K562 (cell line): ENCODE data around the gene ZNF202. TPM values are rescaled to one million over a fixed set of nuclear protein-coding genes. Genes with fewer than 3 reads are reported as not detected.

Experiments
- ADNP ChIP-seq: fragments of 200-800 bp; sonication (Bioruptor generic); IDR thresholded peaks from 2 replicates; pipeline ENCODE4 v1.6.1; 2016; ENCODE audit warnings: missing genetic modification characterization, missing compliant biosample characterization
- ATF7 ChIP-seq: fragments of 450-650 bp; IDR thresholded peaks from 2 replicates; pipeline ENCODE4 v1.7.1; 2014; ENCODE audit warnings: mild to moderate bottlenecking, moderate library complexity
- FOXA1 ChIP-seq: fragments of 450-650 bp; IDR thresholded peaks from 2 replicates; pipeline ENCODE4 v1.6.1; 2016; ENCODE audit warnings: mild to moderate bottlenecking, borderline replicate concordance
- FOXP1 ChIP-seq: sonication (generic); formaldehyde crosslinking; IDR thresholded peaks from 2 replicates; pipeline ENCODE4 v1.8.0; 2022; ENCODE audit warnings: mild to moderate bottlenecking, missing genetic modification reagents
- GATAD2A ChIP-seq: fragments of 450-650 bp; IDR thresholded peaks from 2 replicates; pipeline ENCODE4 v1.6.1; 2017
- GTF2A2 ChIP-seq: IDR thresholded peaks from 2 replicates; pipeline ENCODE4 v1.6.1; 2016; ENCODE audit warnings: mild to moderate bottlenecking, missing genetic modification characterization, missing compliant biosample characterization
- GTF2B ChIP-seq: IDR thresholded peaks from 2 replicates; pipeline ENCODE4 v1.6.1; 2011; ENCODE audit not compliant: insufficient read length; ENCODE audit errors: extremely low read depth
- HDAC8 ChIP-seq: fragments of 450-650 bp; IDR thresholded peaks from 2 replicates; pipeline ENCODE4 v1.6.1; 2016; ENCODE audit warnings: mild to moderate bottlenecking, missing genetic modification characterization, moderate library complexity, missing compliant biosample characterization
- HEY1 ChIP-seq: fragments of 250-450 bp; sonication (Bioruptor Pico); IDR thresholded peaks from 2 replicates; pipeline ENCODE4 v1.5.0; 2020; ENCODE audit warnings: mild to moderate bottlenecking, moderate library complexity, borderline replicate concordance
- MITF ChIP-seq: IDR thresholded peaks from 2 replicates; pipeline ENCODE4 v1.6.1; 2014; ENCODE audit warnings: antibody characterized with exemption
- MTF1 ChIP-seq: fragments of 250-450 bp; sonication (Bioruptor Pico); IDR thresholded peaks from 2 replicates; pipeline ENCODE4 v1.9.0; 2021; ENCODE audit warnings: moderate library complexity, mild to moderate bottlenecking, inconsistent platforms, borderline replicate concordance
- NCOA6 ChIP-seq: fragments of 450-650 bp; IDR thresholded peaks from 2 replicates; pipeline ENCODE4 v1.6.1; 2017; ENCODE audit warnings: mild to moderate bottlenecking
- POLR2B ChIP-seq: fragments of 450-650 bp; IDR thresholded peaks from 2 replicates; pipeline ENCODE4 v1.6.1; 2018; ENCODE audit warnings: low read depth; ENCODE audit not compliant: partially characterized antibody
- SOX6 ChIP-seq: fragments of 450-650 bp; IDR thresholded peaks from 2 replicates; pipeline ENCODE4 v1.6.1; 2014; ENCODE audit warnings: mild to moderate bottlenecking
- WHSC1 ChIP-seq: IDR thresholded peaks from one replicate; pipeline ENCODE4 v1.6.1; 2012; ENCODE audit warnings: low read length, control low read depth, inconsistent platforms
- ZBED1 ChIP-seq: IDR thresholded peaks from 2 replicates; pipeline ENCODE4 v1.6.1; 2014
- ZBTB5 ChIP-seq: fragments of 450-650 bp; IDR thresholded peaks from 2 replicates; pipeline ENCODE4 v1.6.1; 2017; ENCODE audit warnings: antibody characterized with exemption
- ZFP30 ChIP-seq: fragments of 250-450 bp; sonication (Bioruptor Pico); IDR thresholded peaks from 2 replicates; pipeline ENCODE4 v1.8.0; 2022; ENCODE audit warnings: moderate library complexity, mild to moderate bottlenecking, inconsistent platforms, borderline replicate concordance
- ZFP36 ChIP-seq: fragments of 150-350 bp; IDR thresholded peaks from 2 replicates; pipeline ENCODE4 v1.6.1; 2018; ENCODE audit warnings: low read length, low read depth; ENCODE audit not compliant: partially characterized antibody
- ZNF174 ChIP-seq: fragments of 250-450 bp; sonication (Bioruptor Pico); IDR thresholded peaks from 2 replicates; pipeline ENCODE4 v1.4.0; 2020; ENCODE audit warnings: mild to moderate bottlenecking
- ZNF311 ChIP-seq: fragments of 250-450 bp; sonication (Bioruptor Pico); IDR thresholded peaks from 2 replicates; pipeline ENCODE4 v1.4.0; 2020; ENCODE audit warnings: mild to moderate bottlenecking, moderate library complexity
- ZNF347 ChIP-seq: fragments of 450-650 bp; formaldehyde crosslinking; IDR thresholded peaks from 2 replicates; pipeline ENCODE4 v1.4.0; 2020; ENCODE audit warnings: low read depth, mild to moderate bottlenecking, moderate library complexity
- ZNF512 ChIP-seq: IDR thresholded peaks from 2 replicates; pipeline ENCODE4 v1.6.1; 2016; ENCODE audit warnings: missing genetic modification characterization, missing compliant biosample characterization
- ZNF707 ChIP-seq: fragments of 250-450 bp; sonication (Bioruptor Pico); conservative IDR thresholded peaks from 2 replicates; pipeline ENCODE4 v1.8.0; 2022; ENCODE audit warnings: inconsistent platforms, mild to moderate bottlenecking, moderate library complexity
- ZNF79 ChIP-seq: fragments of 250-450 bp; sonication (Bioruptor Pico); IDR thresholded peaks from 2 replicates; pipeline ENCODE4 v1.4.0; 2020; ENCODE audit warnings: low read depth, mild to moderate bottlenecking, moderate library complexity
- polyA plus RNA-seq, 8 experiments: library from polyadenylated mRNA; depleted of rRNA in 4 of 8; stranded (reverse) in 5 of 8; unstranded in 3 of 8; fragments of >200 nt; fragmentation: Nextera tagmentation in 2 of 8; fragmentation: Illumina TruSeq in 1 of 8; extraction: Ambion mirVana in 2 of 8; extraction: Trizol in 1 of 8; gene quantifications; 2 replicates each; pipeline versions ENCODE4 v1.2.1 to v1.2.3, GENCODE V29; 2011 to 2014; ENCODE audit warnings: inconsistent platforms in 1 of 8, missing spikeins in 1 of 8
- total RNA-seq, 7 experiments: library from RNA; depleted of rRNA in 6 of 7; stranded (reverse); fragments of >200 nt in 6 of 7; fragmentation: Illumina TruSeq in 2 of 7; extraction: Trizol in 2 of 7; gene quantifications; 2 replicates each; pipeline versions ENCODE4 v1.2.1 to v1.2.3, GENCODE V29; 2011 to 2021; ENCODE audit warnings: low replicate concordance in 1 of 7

The ZNF202 gene
- total and polyA plus RNA-seq, 9 of the 15 experiments (the other 6 are each of a cell fraction or from before 2014, with no cell fraction given) = 2.3 to 18.7 (median 12.7) TPM

- TF ChIP-seq ZFP36 (no peak), ZNF347 (CRISPR knock-in tag) (no peak), MITF (no peak), ZFP30 (no peak), POLR2B (peak; percentile 71), ZNF512 (tag) (0 out of 2 replicates have a peak, but pooled peaks have one; percentile 36), ADNP (tag) (no peak), FOXA1 (no peak), ZNF79 (no peak), ZNF707 (CRISPR knock-in tag) (no peak), NCOA6 (no peak), ZNF311 (CRISPR knock-in tag) (no peak), ATF7 (0 out of 2 replicates have a peak, but pooled peaks have one; percentile 36), ZBTB5 (no peak), GATAD2A (no peak), FOXP1 (CRISPR knock-in tag) (no peak), HDAC8 (no peak), WHSC1 (no peak), MTF1 (CRISPR knock-in tag) (no peak), ZBED1 (no peak), GTF2B (no peak), HEY1 (CRISPR knock-in tag) (no peak), SOX6 (no peak), GTF2A2 (tag) (no peak), ZNF174 (no peak)
Observed at GRCh38 chr11:123741159-123742030, at the start of gene ZNF202 (continued).
